OCI-LY3 (cell line): ENCODE results near the gene SERTAD3.

ENCODE experiments used
- H2AFZ ChIP-seq: fragments of 200-600, 300-600 bp; shearing (Covaris generic); 2 replicates; pipeline ENCODE4 v1.6.0; 2014; ENCODE audit warnings: antibody characterized with exemption, low read depth, low read length
- H3K27ac ChIP-seq: fragments of 200-600, 300-600 bp; sonication (generic); 2 replicates; pipeline ENCODE4 v1.5.1; 2014; ENCODE audit warnings: mild to moderate bottlenecking, low read length, moderate library complexity, mixed read lengths
- H3K27me3 ChIP-seq: fragments of 200-600, 300-600 bp; sonication (generic); 2 replicates; pipeline ENCODE4 v1.6.1; 2014; ENCODE audit warnings: low read depth, low read length, mixed read lengths
- H3K36me3 ChIP-seq: fragments of 200-600, 300-600 bp; sonication (generic); replicated peaks from 2 replicates; pipeline ENCODE3; 2014; ENCODE audit warnings: low read depth, low read length, mixed read lengths
- H3K4me1 ChIP-seq: fragments of 300-600, 200-600 bp; sonication (generic); 2 replicates; pipeline ENCODE4 v1.6.1; 2014; ENCODE audit warnings: low read length, mixed read lengths
- H3K4me2 ChIP-seq: fragments of 200-600, 300-600 bp; sonication (generic); 2 replicates; pipeline ENCODE4 v1.6.1; 2014; ENCODE audit warnings: low read length, mixed read lengths
- H3K4me3 ChIP-seq: fragments of 300-600, 200-600 bp; sonication (generic); 2 replicates; pipeline ENCODE4 v1.5.1; 2014; ENCODE audit warnings: antibody characterized with exemption, mild to moderate bottlenecking, low read length, moderate library complexity
- H3K79me2 ChIP-seq: fragments of 300-600, 200-600 bp; shearing (Covaris generic); 2 replicates; pipeline ENCODE4 v1.6.1; 2014; ENCODE audit warnings: mild to moderate bottlenecking, low read length, mixed read lengths
- H3K9ac ChIP-seq: fragments of 300-600, 200-600 bp; shearing (Covaris generic); 2 replicates; pipeline ENCODE4 v1.6.0; 2014; ENCODE audit warnings: mild to moderate bottlenecking, low read length, moderate library complexity
- H3K9me3 ChIP-seq: fragments of 200-600, 300-600 bp; shearing (Covaris generic); 2 replicates; pipeline ENCODE4 v1.6.1; 2014; ENCODE audit warnings: low read length, mixed read lengths; ENCODE audit not compliant: insufficient read depth
- H4K20me1 ChIP-seq: fragments of 200-600, 300-600 bp; sonication (generic); 2 replicates; pipeline ENCODE4 v1.6.1; 2016; ENCODE audit warnings: low read length, mixed read lengths; ENCODE audit not compliant: insufficient read depth
- CTCF ChIP-seq: fragments of 200-600, 300-600 bp; sonication (generic); IDR thresholded peaks from 2 replicates; pipeline ENCODE4 v1.5.1; 2014; ENCODE audit warnings: antibody characterized with exemption, low read length, low read depth
- EZH2phosphoT487 ChIP-seq: fragments of 200-600 bp; shearing (Covaris generic); IDR thresholded peaks from 2 replicates; pipeline ENCODE4 v1.6.1; 2018; ENCODE audit warnings: antibody characterized with exemption, mixed run types, low read depth

SERTAD3 gene

GRCh38 chr19:40444825-40445312 lies 734 bp upstream of the SERTAD3 start:
- Histone ChIP-seq H3K4me2 (peak overlapping the region; percentile 83), H3K27me3 (no peaks in the 10 kb centered on the region), H3K27ac (no peak overlapping the region), H3K4me1 (peaks cover 6% of the 10 kb centered on the region), H3K9me3 (no peaks in the 10 kb centered on the region), H4K20me1 (peaks cover 29% of the 10 kb centered on the region), H3K79me2 (peaks cover 31% of the 10 kb centered on the region), H2AFZ (peak overlapping the region; percentile 91), H3K36me3 (peaks cover 26% of the 10 kb centered on the region), H3K4me3 (peak overlapping the region; percentile 96), H3K9ac (peak overlapping the region; percentile 67)
- TF ChIP-seq CTCF (peak; percentile 58), EZH2phosphoT487 (no peak)

- TF ChIP-seq CTCF: no peak
- no peak for TF ChIP-seq EZH2phosphoT487
- H3K27ac ChIP-seq: peak overlapping the region; percentile 93
- peaks cover 29% of the 10 kb centered on the region for H3K36me3 ChIP-seq
- H3K9ac ChIP-seq: peak overlapping the region; percentile 100
- H3K4me2 ChIP-seq: peak overlapping the region; percentile 75
- H3K79me2 ChIP-seq: peaks cover 31% of the 10 kb centered on the region
- peak overlapping the region; percentile 12; the same call in 1 of the 2 replicates for H2AFZ ChIP-seq
- peaks cover 29% of the 10 kb centered on the region for H4K20me1 ChIP-seq
- H3K4me1 ChIP-seq: peaks cover 6% of the 10 kb centered on the region
- H3K4me3 ChIP-seq: peak overlapping the region; percentile 96
- H3K9me3 ChIP-seq: no peaks in the 10 kb centered on the region
- no peaks in the 10 kb centered on the region for H3K27me3 ChIP-seq
Observed at GRCh38 chr19:40443131-40443999, 770 bp downstream of the SERTAD3 start.

GRCh38 chr19:40442328-40443130 lies 1.6 kb downstream of the SERTAD3 start:
- Histone ChIP-seq H3K9ac (peak overlapping the region; percentile 61), H4K20me1 (peaks cover 29% of the 10 kb centered on the region), H3K79me2 (peaks cover 31% of the 10 kb centered on the region), H3K4me2 (peak overlapping the region; percentile 75), H3K36me3 (peaks cover 29% of the 10 kb centered on the region), H3K4me1 (peaks cover 6% of the 10 kb centered on the region), H3K9me3 (no peaks in the 10 kb centered on the region), H3K27me3 (no peaks in the 10 kb centered on the region), H3K27ac (0 out of 2 replicates have a peak overlapping the region, but pooled peaks have one; percentile 7), H3K4me3 (peak overlapping the region; percentile 96), H2AFZ (no peak overlapping the region)
- TF ChIP-seq CTCF (no peak), EZH2phosphoT487 (no peak)
